Measurements from ENCODE around the gene OR4N2.
"Not testable (repeated sequence)": the region's sequence is repeated elsewhere in the genome, so short reads cannot be mapped to it uniquely, and the experiment has no call there.

The OR4N2 gene

GRCh38 chr14:19803470-19803869 is at the start of gene OR4N2:
Gene OR4N2, plus strand, starts transcription at chr14:19803770. Its CDS starts 23,679 bp downstream, at chr14:19827449.
- CTCF ChIA-PET; DNase-seq (ENCODE audit: extremely low spot score); POLR2A ChIA-PET: not testable (repeated sequence)

- TF ChIP-seq CTCF (IDR thresholded peaks at IDR 0.05; ENCODE audit: control extremely low read depth, extremely low read depth, low read depth, missing control alignments): no peak
- DNase-seq (ENCODE audit: extremely low spot score): no peak
- POLR2A ChIA-PET: no interaction called here
- CTCF ChIA-PET: no interaction called here
These were observed 49.4 kb upstream of the OR4N2 start for GRCh38 chr14:19754172-19754571.

- DNase-seq (ENCODE audit: extremely low spot score); CTCF ChIA-PET; POLR2A ChIA-PET: not testable (repeated sequence)
These were observed 32.1 kb upstream of the OR4N2 start for GRCh38 chr14:19771491-19771890.

GRCh38 chr14:19771895-19772430 is 31.6 kb upstream of the OR4N2 start:
- TF ChIP-seq CTCF (IDR thresholded peaks at IDR 0.05; ENCODE audit: control extremely low read depth, extremely low read depth, low read depth, missing control alignments): no peak
- no peak for DNase-seq (ENCODE audit: extremely low spot score)
- CTCF ChIA-PET: no interaction called here
- POLR2A ChIA-PET: no interaction called here

- POLR2A ChIA-PET; CTCF ChIA-PET; DNase-seq (ENCODE audit: extremely low spot score): not testable (repeated sequence)
These were observed 31.1 kb upstream of the OR4N2 start for GRCh38 chr14:19772454-19772853.

GRCh38 chr14:19773204-19773603 is 30.4 kb upstream of the OR4N2 start, which contains the start of gene OR4M1:
Gene OR4M1, plus strand, starts transcription at chr14:19773504. Its CDS starts 6,819 bp downstream, at chr14:19780323.
- POLR2A ChIA-PET; DNase-seq (ENCODE audit: extremely low spot score); CTCF ChIA-PET: not testable (repeated sequence)

- DNase-seq (ENCODE audit: extremely low spot score): no peak
- no peak for TF ChIP-seq CTCF (IDR thresholded peaks at IDR 0.05; ENCODE audit: control extremely low read depth, extremely low read depth, low read depth, missing control alignments)
- CTCF ChIA-PET: no interaction called here
- POLR2A ChIA-PET: no interaction called here
These were observed 28.0 kb upstream of the OR4N2 start for GRCh38 chr14:19775587-19775986.

- DNase-seq (ENCODE audit: extremely low spot score); POLR2A ChIA-PET; CTCF ChIA-PET: not testable (repeated sequence)
These were observed 17.7 kb upstream of the OR4N2 start for GRCh38 chr14:19785848-19786247.

- DNase-seq (ENCODE audit: extremely low spot score); POLR2A ChIA-PET; CTCF ChIA-PET: not testable (repeated sequence)
These were observed 16.3 kb upstream of the OR4N2 start for GRCh38 chr14:19787318-19787717.

- POLR2A ChIA-PET; CTCF ChIA-PET; DNase-seq (ENCODE audit: extremely low spot score): not testable (repeated sequence)
These were observed 15.4 kb upstream of the OR4N2 start for GRCh38 chr14:19788150-19788549.

GRCh38 chr14:19796520-19797108 is 7.0 kb upstream of the OR4N2 start:
- POLR2A ChIA-PET; CTCF ChIA-PET; DNase-seq (ENCODE audit: extremely low spot score): not testable (repeated sequence)

Measured in GM10248 (cell line).